ENCODE results near the gene ANKRD60.

The ANKRD60 gene

DNA sequence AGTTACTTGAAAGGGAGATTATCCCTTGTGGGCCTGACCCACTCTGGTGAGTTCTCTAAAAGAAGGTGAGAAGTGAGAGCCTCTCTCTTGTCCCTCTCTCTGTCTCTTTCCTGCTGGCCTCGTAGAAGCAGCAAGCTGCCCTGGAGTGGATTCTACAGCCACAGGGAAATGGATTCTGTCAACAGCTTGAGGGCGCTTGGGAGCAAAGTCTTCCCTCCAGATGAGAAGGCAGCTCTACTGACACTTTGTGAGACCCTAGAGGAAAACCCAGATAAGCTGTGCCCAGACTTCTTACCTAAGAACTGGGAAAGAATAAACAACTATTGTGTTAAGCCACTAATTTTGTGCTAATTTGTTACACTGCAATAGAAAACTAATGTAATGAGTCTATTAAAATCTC is 39.9 kb downstream of the ANKRD60 start:
- DNase-seq, result no peak

DNA sequence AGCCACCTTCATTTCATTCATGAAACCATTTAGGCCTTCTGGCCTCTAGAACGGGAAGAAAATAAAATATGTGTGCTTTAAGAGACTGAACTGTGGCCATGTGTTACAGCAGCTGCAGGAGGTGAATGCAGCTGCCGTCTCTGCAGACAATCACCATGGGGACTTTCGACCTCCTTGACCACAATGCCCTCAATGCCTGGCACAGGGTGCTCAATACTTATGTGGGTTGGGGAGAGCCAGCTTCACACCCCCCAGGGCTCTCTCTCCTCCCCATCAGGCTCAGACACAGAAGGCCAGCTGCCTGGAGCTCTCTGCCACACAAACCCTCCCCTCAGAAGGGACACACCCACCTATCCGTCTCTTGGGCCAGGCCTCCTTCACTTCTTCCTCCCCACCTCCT is 43.5 kb downstream of the ANKRD60 start:
- no peak for DNase-seq

DNA sequence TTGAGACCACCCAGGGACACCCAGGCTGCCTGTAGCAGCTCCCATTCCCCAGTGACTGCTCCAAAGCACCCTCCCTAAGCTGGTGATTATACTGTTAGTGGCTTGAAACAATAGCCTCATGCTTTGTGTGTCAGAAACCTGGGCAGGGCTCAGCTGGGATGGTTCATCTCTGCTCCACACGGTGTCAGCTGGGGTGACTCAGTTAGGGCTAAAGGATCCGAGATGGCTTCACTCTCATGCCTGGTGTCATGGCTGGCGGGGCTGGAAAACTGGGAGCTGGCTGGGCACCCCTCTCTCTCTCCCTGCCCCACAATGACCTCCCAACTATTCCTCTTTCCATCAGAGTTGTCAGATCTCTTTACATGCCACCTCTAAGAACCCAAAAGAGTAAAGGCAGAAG is 44.4 kb downstream of the ANKRD60 start:
- no peak for DNase-seq

DNA sequence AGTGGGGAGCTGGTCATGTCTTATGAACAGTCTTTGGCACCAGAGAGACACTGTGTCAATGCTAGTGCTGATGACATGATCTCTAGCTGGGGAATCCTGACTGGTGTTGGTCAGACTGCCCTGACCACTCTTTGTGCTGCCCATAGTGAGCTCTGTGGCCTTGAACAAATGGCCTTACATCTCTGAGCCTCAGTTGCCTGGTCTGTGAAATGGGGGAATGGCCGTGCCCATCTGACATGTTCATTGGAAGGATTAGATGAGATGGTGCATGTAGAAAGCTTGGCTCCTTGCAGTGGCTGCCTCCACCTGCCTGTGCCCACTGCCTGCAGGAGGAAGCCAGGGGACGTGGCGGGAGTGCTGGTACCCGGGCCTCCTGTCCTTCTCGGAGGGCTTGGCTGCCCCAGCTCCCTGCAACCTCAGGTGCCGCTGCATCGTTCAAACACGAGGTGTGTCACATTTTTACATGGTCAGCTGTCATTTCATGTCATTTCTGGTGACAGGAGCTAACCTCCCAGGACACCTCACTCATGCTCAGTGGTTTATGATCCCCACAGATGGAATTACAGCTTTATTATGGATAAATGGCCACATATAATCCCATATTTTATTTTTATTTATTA is 45.8 kb downstream of the ANKRD60 start:
- no peak for DNase-seq

DNA sequence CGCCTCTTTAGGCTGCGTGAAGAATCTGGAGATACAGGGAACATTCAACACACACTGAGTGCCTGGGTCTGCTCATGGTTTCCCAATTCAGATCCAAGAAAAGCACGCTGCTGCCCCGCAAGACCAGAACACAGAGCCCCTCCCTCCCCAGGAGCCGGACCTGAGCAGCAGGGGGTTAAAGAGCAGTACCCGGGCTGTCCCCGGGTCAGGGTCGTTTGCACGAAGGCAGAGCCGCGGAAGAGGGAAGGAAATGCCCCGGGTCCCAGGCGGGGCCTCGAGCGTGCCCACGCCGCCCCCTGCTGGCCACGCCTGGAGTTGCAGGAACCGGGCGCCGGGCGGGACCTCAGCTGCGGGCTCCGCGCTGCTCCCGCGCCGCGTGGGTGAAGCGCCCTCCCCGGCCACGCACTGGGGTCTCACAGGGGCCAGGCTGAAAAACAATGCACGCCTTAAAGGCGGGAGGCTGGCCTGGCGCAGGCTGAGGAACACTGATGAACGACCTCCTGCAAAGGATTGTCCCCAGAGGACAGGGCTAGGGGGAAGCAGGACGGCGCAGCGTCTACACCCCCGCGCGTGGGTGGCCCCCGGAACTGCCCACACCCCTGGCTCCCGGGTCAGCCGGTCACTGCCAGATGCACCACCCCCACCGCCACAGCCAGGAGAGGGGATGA is 48.9 kb downstream of the ANKRD60 start:
- DNase-seq, result no peak

DNA sequence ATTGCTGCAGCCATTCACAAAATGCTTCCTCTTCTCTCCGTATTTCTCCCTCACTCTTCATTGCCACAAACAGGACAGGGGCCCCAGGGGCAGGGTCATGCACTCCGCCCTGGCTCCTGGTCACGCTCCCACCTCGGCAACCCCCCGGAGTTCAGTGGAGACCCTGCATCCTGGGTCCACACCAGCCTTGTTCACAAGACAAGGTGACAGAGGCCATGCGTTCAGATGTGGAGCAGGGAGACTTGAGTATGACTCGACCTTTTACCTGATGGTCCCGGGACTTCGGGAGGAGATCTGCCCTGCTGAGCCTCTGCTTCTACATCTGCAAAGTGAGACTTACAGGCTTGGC is 49.4 kb downstream of the ANKRD60 start:
- DNase-seq, result no peak

DNA sequence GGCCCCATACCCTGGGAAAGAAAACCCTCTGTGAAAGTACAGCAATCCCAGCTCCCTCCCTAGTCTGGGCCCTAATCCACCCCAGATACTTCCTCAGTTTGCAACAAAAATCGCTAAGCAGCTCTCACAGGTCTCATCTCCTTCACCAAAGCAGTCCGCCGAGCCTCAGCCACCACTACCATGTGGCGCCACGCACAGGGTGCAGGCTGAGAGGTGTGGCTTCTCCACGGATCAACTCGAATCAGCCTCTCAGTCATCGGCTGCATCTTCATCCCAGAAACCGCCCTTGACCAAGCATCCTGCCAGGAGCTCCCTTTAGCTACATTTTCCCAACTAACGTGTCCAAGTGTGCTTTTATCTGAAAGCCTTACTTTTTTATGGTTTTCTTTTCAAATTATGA is 50.7 kb downstream of the ANKRD60 start:
- DNase-seq, result no peak

DNA sequence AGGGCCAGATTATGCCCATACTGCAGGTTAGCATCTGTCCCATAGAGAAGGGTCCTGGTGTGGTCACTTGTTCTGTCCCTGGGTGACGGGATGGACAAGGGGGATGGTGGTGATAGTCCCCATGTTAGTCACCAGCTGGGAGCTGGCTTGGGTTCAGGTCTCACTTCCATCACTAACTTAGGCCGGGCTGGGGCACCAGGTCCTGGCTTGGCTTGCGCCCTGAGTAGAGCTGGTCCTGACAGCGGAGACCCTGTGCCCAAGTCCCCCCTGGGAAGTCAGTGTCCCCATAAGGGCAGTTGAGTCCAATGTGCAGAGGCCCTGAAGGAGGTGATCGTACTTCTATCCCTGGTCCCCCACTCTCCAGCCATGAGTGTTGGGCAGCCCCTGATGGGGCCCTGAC is 52.6 kb downstream of the ANKRD60 start:
- DNase-seq, result no peak

DNA sequence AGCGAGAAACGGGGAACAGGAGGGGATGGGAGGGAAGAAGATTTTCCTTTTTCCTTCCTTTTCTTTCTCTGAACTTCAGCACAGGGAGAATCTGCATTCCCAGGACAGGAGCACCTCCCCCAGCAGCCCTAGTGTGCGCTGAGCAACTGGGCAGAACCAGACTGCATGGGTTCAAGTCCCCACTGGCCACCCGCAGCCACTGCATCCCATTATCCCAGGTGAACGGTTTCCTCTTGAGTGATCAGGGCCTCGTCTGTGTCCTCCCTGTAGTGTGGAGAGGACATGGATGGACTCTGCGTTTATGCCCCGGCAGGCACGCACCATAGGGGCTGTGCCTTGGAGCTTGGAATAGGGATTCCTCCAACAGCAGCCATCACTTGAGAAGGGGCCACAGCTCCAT is 53.0 kb downstream of the ANKRD60 start:
- DNase-seq, result no peak

DNA sequence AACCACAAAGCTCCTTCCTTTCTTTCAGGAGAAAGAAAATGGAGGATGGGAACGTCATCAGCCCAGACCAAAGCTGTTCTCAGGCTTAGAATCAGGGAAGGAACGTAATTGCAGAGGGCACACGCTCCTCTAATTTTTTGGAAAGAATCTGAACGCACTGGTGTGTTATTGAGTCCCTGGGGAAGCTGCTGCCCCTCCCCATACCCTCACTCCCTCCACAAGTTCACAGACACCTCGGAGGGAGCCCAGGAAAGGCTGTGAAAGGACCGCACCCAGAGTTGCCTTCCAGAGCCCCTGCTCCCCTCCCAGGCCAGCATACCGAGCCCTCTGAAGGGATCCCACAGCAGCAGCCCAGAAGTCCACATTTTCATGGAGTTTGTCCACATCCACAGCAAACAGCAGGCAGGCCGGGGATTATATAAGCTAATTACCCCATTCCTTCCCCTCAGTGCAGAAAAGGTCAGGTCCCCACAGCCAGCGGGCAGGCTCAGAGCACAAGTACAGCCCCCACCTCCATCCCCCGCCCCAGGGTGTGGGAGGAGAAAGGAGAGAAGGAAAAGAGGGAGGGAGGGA is 53.7 kb downstream of the ANKRD60 start:
- DNase-seq, result no peak

DNA sequence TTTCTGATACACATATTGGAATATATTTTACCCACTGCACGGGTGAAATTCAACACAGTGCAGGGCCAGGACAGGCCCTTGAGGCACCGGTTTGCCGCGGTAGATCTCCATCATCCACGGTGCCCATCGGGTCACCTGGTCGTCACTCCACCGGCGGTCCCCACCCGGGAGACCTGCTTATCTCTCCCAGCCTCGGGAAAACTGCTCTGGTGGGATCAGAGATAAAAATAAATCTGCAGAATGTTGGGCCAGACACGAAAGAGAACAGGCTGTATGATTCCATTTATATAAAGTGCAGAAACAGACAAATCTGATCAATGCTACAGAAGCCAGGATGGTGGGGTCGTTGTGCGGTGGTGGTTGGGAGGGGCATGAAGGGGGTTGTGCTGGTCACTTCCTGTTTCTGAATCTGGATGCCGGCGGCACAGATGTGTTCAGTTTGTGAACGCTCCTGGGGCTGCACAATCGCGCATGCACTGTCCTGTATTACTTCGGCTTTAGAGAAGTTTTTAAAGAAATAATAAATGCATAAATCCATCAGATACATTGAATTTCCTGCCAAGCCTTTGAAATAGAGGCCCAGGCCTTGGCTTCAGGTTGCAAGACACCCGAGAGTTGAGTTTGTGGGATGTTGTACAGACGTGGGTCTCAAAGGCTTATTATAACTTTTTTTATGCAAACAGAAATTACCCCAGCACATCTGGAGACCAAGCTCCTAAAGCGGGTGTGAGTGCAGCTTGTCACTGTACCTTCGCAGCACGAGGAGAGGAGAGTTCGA is 54.3 kb downstream of the ANKRD60 start:
- DNase-seq, result no peak

DNA sequence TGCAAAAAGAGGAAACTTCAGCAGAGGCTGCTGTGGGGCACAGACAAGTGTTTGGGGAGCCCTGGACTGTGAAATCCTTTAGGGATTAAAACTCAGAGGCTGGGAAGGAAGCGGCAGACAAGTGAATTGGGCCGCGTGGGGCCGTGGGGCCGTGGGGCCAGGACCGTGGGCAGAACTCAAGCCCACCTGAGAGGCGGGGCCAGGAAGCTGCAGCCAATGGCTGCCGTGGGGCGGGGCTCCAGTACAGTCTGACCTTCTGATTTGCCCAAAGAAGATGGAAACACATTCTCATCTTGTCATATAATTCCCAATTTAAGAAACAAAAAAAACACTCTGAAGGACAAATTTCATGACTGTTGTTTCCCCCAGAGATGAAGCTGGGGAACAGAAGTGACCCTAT is 55.4 kb downstream of the ANKRD60 start:
- no peak for DNase-seq

DNA sequence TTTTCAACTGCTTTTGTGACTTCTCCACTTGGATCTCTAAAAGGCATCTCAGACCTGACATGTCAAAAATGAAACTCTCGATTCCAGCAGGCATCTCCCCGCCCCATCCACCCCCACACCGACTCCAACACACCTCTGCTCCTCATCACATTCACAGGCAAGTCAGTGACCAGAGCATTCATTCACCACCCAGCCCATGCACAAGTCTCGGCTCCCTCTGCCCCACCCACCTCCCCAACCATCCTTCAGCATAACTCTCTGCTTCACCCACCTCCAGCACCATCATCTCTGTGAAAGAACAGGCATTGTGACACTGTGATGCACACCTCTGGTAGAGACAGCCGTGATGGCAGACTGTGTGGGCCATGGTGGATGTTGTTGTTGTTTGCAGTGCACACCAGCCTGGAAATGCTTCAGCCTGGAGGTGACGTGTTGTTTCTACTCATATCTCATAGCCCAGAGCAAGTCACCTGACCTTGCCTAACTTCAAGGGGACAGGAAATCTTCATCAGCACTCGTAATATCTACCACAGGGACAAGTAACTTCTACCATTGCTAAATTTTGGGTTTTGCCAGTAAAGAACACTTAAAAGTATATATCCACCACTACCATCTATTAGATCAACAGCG is 56.5 kb downstream of the ANKRD60 start:
- no peak for DNase-seq

DNA sequence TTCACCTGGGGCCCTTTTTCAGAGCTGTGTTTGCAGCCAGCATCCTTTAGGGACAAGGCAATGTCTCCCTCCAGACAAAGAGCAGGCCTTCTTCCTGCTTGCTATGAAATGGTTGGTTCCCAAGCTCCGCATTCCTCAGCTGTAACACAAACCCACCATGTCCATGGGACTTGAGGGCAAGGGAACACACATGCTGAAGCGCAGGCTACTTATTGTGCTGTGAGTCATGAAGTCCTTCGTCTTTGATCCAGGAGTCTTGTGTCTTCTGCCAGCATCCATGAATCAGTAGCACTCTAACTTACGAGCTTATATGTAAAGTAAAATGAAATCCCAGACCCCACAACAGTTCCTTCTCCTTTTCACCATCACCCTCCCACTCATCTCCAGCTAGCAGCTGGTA is 59.0 kb downstream of the ANKRD60 start:
- DNase-seq, result no peak

DNA sequence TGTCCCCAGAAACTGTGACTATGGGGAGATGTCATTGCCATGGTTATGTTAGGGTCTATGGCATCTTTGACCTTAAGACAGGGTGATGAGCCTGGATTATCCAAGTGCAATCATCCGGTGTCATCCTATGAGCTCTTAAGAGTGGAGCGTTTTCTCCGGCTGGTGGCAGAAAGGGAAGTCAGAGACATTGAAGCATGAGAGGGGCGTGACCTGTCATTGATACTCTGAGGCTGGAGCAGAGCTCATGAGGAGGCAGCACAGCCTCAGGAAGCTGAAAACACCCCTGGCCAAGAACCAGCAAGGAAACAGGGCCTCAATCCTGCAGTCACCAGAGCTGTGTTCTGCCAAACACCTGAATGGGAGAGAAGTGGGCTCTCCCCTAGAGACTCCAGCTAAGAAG is 59.6 kb downstream of the ANKRD60 start:
- no peak for DNase-seq

DNA sequence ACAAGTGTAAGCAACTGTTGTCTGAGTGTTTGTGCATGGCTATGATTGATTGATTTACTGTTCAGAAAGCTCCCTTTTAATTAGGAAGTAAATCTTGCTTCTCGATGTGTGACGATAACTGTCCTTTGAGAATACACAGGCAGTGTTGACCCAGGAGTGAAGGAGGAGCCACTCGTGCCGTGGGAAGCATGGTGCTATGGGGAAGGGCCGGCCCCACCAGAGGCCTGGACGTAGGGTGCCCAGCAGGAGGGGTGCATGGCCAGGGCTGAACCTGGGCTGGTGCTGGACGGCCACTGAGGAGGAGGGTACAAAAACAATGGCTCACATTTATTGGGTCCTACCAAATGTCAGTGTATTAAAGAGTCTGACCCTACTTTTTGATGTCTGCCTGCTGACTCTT is 60.7 kb downstream of the ANKRD60 start:
- DNase-seq, result no peak

Data from NCI-H510A treated with DMSO at 0.1 percent for 48 hours (cell line).